GM12864 (cell line): ENCODE measurements around the gene LTB4R2.

Source experiments
- DNase-seq: peaks from one replicate; pipeline ENCODE4 v3.0.0-alpha.2; 2011; ENCODE audit warnings: low read depth
- H3K4me3 ChIP-seq: 2 replicates; pipeline ENCODE4 v1.5.1; 2011; ENCODE audit warnings: mild to moderate bottlenecking, low read depth, low read length, control low read depth
- CTCF ChIP-seq: IDR thresholded peaks from 2 replicates; pipeline ENCODE4 v1.5.1; 2011; ENCODE audit warnings: low read depth, mild to moderate bottlenecking, moderate library complexity, low read length, control low read depth, inconsistent platforms; ENCODE audit errors: missing control alignments

The LTB4R2 gene

GRCh38 chr14:24264298-24264697, 45.6 kb upstream of the LTB4R2 start:
- DNase-seq, result no peak
- TF ChIP-seq CTCF, result no peak
- no peak overlapping the region for H3K4me3 ChIP-seq

GRCh38 chr14:24266344-24267244, 43.3 kb upstream of the LTB4R2 start:
- no peak for TF ChIP-seq CTCF
- H3K4me3 ChIP-seq, result no peak overlapping the region
- DNase-seq, result no peak

GRCh38 chr14:24267516-24267915, 42.4 kb upstream of the LTB4R2 start:
- DNase-seq, result no peak
- no peak overlapping the region for H3K4me3 ChIP-seq
- TF ChIP-seq CTCF, result no peak

- TF ChIP-seq CTCF, result no peak
- H3K4me3 ChIP-seq, result no peak overlapping the region
- no peak for DNase-seq
Observed at GRCh38 chr14:24268225-24268624, 41.7 kb upstream of the LTB4R2 start.

- DNase-seq, result no peak
- no peak for TF ChIP-seq CTCF
- H3K4me3 ChIP-seq, result no peak overlapping the region
Observed at GRCh38 chr14:24269368-24269767, 40.6 kb upstream of the LTB4R2 start.

GRCh38 chr14:24269910-24270536, 39.9 kb upstream of the LTB4R2 start:
- no peak for DNase-seq
- peak overlapping the region; percentile 68; the same call in 1 of the 2 replicates for H3K4me3 ChIP-seq
- no peak for TF ChIP-seq CTCF
